Ovary (tissue), 9 donors: ENCODE results near the gene ZNF32. TPM values are rescaled to one million over a fixed set of nuclear protein-coding genes. Genes with fewer than 3 reads are reported as not detected.
A peak's percentile ranks its signal among the peaks of the same experiment; 100 is the strongest.

Source experiments
- DNase-seq, 5 donors: peaks; one replicate each; pipeline ENCODE4 v3.0.0-alpha.2; 2019 to 2020
- H3K27ac ChIP-seq, 2 donors: fragments of 200-600 bp; one replicate each; pipeline versions ENCODE4 v1.5.1 to v1.8.0; 2019 to 2022
- H3K27me3 ChIP-seq: fragments of 200-600 bp; one replicate; pipeline ENCODE4 v1.8.0; 2022
- H3K36me3 ChIP-seq: fragments of 200-600 bp; sonication (generic); one replicate; pipeline ENCODE4 v1.5.1; 2019
- H3K4me1 ChIP-seq: one replicate; pipeline ENCODE4 v1.8.1; 2013; ENCODE audit warnings: mild to moderate bottlenecking, moderate library complexity; ENCODE audit not compliant: insufficient read depth
- H3K4me3 ChIP-seq: fragments of 200-600 bp; sonication (generic); one replicate; pipeline ENCODE4 v1.5.1; 2017
- H3K9me3 ChIP-seq, 2 donors: fragments of 200-600 bp in 1 of 2; sonication (generic) in 1 of 2; one replicate each; pipeline versions ENCODE4 v1.5.1 to v1.8.1; 2013 to 2019; ENCODE audit warnings: mild to moderate bottlenecking in 1 of 2, moderate library complexity in 1 of 2
- CTCF ChIP-seq, 3 donors: fragments of 450-650 bp in 2 of 3; fragments of 200-600 bp in 1 of 3; IDR thresholded peaks; one replicate each; pipeline versions ENCODE4 v1.5.1 to v1.8.0; 2016 to 2022; ENCODE audit warnings: antibody characterized with exemption in 3 of 3, mild to moderate bottlenecking in 1 of 3
- EP300 ChIP-seq: sonication (generic); formaldehyde crosslinking; IDR thresholded peaks from one replicate; pipeline ENCODE4 v1.6.1; 2017; ENCODE audit warnings: antibody characterized with exemption
- POLR2A ChIP-seq: fragments of 450-650 bp; IDR thresholded peaks from one replicate; pipeline ENCODE4 v1.6.1; 2017; ENCODE audit warnings: antibody characterized with exemption, mild to moderate bottlenecking, moderate library complexity
- WGBS, 3 donors: extraction: QIAGEN DNeasy Blood & Tissue Kit in 1 of 3; methylation state at CpG; one replicate each; pipeline versions ENCODE4 v1.1.5 to v1.1.7; 2013 to 2017; 5-methylcytosine and 5-hydroxymethylcytosine counted together
- intact Hi-C, 4 donors: fragments of 100-400 bp; cut with DNase I; formaldehyde crosslinking; loops; one replicate each; pipeline versions ENCODE4 v1.11.0 to v1.15.1; 2022 to 2023
- polyA plus RNA-seq, 2 donors: library from polyadenylated mRNA; stranded (reverse); fragments of 200-250 nt in 1 of 2; fragments of 350-450 nt in 1 of 2; fragmentation: Illumina TruSeq in 1 of 2; extraction: RNeasy Lipid Tissue Mini Kit (QIAGEN cat#74804) in 1 of 2; gene quantifications; one replicate each; pipeline ENCODE4 v1.2.3, GENCODE V29; 2013 to 2014
- total RNA-seq, 7 donors: library from RNA; depleted of rRNA in 2 of 7; stranded (reverse); fragments of >200 nt in 2 of 7; fragmentation: NEBNext Ultra II Directional in 3 of 7; extraction: Animal tissue kit (Norgen Biotek cat#: 25700) in 3 of 7; gene quantifications; one replicate each; pipeline versions ENCODE4 v1.1.0 to v1.2.4, GENCODE V29; 2016 to 2023
- donor health status: DM: no; HTN: no; CAD: no; lungs with moderate emphysema.
- donor health status: DM: no; HTN: no; CAD: no.
- donor health status: Bipolar disorder and iron deficiency.
- donor health status: DM: yes; HTN: yes; CAD: no.
- donor health status: DM: no; HTN: no; CAD: no.
- donor health status: DM: yes; HTN: yes; CAD: no.

The ZNF32 gene
- total and polyA plus RNA-seq, 9 donors = 31.8 to 73.1 (median 53.5) TPM

- intact Hi-C loops = no loop called here
- DNase-seq = no peak
- H3K9me3 ChIP-seq = no peaks in the 10 kb centered on the region
- TF ChIP-seq POLR2A (no peak), CTCF (IDR thresholded peaks at IDR 0.05) (no peak), EP300 (no peak)
- H3K4me1 ChIP-seq = no peaks in the 10 kb centered on the region
- H3K27me3 ChIP-seq = no peaks in the 10 kb centered on the region
- no peak overlapping the region for H3K27ac ChIP-seq
- no peak overlapping the region for H3K4me3 ChIP-seq
- WGBS, 3 donors = 73 to 89% (median 85%) methylated on average over 8 of the region's 8 CpGs
- no peaks in the 10 kb centered on the region for H3K36me3 ChIP-seq
Observed at GRCh38 chr10:43655311-43655710, 6.6 kb upstream of the ZNF32 start.

GRCh38 chr10:43653746-43654145, 5.1 kb upstream of the ZNF32 start:
- intact Hi-C loops = no loop called here
- WGBS, 3 donors = 60 to 65% (median 64%) methylated on average over 2 of the region's 2 CpGs
- Histone ChIP-seq H3K27me3 (no peaks in the 10 kb centered on the region), H3K9me3 (no peaks in the 10 kb centered on the region), H3K4me1 (no peaks in the 10 kb centered on the region), H3K27ac (no peak overlapping the region), H3K36me3 (no peaks in the 10 kb centered on the region), H3K4me3 (no peak overlapping the region)
- no peak for TF ChIP-seq CTCF (IDR thresholded peaks at IDR 0.05)
- no peak for DNase-seq

GRCh38 chr10:43649185-43649523, 473 bp upstream of the ZNF32 start:
- DNase-seq = no peak
- intact Hi-C loops = no loop called here

GRCh38 chr10:43648095-43648397, 635 bp downstream of the ZNF32 start:
- no peak for DNase-seq
- WGBS, 3 donors = 27 to 44% (median 39%) methylated on average over 9 of the region's 9 CpGs
- peak overlapping the region; percentile 82 to 90 for H3K27ac ChIP-seq
- peaks cover 7% of the 10 kb centered on the region for H3K36me3 ChIP-seq
- no peak for TF ChIP-seq EP300
- TF ChIP-seq POLR2A = no peak
- TF ChIP-seq CTCF (IDR thresholded peaks at IDR 0.05) = no peak
- no peaks in the 10 kb centered on the region for H3K27me3 ChIP-seq
- intact Hi-C loops = no loop called here
- H3K9me3 ChIP-seq = peaks cover 9 to 32% of the 10 kb centered on the region in 2 donors
- H3K4me3 ChIP-seq = peak overlapping the region; percentile 61
- H3K4me1 ChIP-seq = no peaks in the 10 kb centered on the region

More at GRCh38 chr10:43649185-43649523, 473 bp upstream of the ZNF32 start:
- Histone ChIP-seq H3K36me3 (peaks cover 2% of the 10 kb centered on the region), H3K4me3 (peak overlapping the region; percentile 61), H3K27me3 (no peaks in the 10 kb centered on the region), H3K9me3 (peaks cover 5 to 24% of the 10 kb centered on the region in 2 donors), H3K4me1 (no peaks in the 10 kb centered on the region), H3K27ac (peak overlapping the region; percentile 82 to 90)
- WGBS, 3 donors = 13 to 20% (median 16%) methylated on average over 14 of the region's 14 CpGs
- TF ChIP-seq EP300 = no peak
- TF ChIP-seq CTCF (IDR thresholded peaks at IDR 0.05) = no peak
- no peak for TF ChIP-seq POLR2A

GRCh38 chr10:43647576-43647975, 1.1 kb downstream of the ZNF32 start:
- H3K4me3 ChIP-seq = peak overlapping the region; percentile 61
- H3K27me3 ChIP-seq = no peaks in the 10 kb centered on the region
- intact Hi-C loops = no loop called here
- TF ChIP-seq CTCF (IDR thresholded peaks at IDR 0.05) (no peak), POLR2A (no peak), EP300 (no peak)
- 94 to 98% (median 98%) methylated on average over 6 of the region's 6 CpGs for WGBS, 3 donors
- H3K4me1 ChIP-seq = no peaks in the 10 kb centered on the region
- peaks cover 7% of the 10 kb centered on the region for H3K36me3 ChIP-seq
- no peak for DNase-seq
- H3K9me3 ChIP-seq = peaks cover 9 to 36% of the 10 kb centered on the region in 2 donors
- no peak overlapping the region for H3K27ac ChIP-seq
